GM11168 (cell line): Measurements from ENCODE around the gene ARFGAP1.
"Not testable (repeated sequence)": the region's sequence is repeated elsewhere in the genome, so short reads cannot be mapped to it uniquely, and the experiment has no call there.

Source experiments
- in situ Hi-C: fragments of 300-500 bp; cut with MboI; formaldehyde crosslinking; loops from one replicate; pipeline ENCODE4 v1.12.0; 2022; ENCODE audit warnings: low sequenced_read_pairs; ENCODE audit not compliant: unreplicated experiment

Gene ARFGAP1

GRCh38 chr20:63328026-63328700 lies 55.5 kb downstream of the ARFGAP1 start:
- in situ Hi-C loops: no loop called here

GRCh38 chr20:63328718-63329275 lies 56.2 kb downstream of the ARFGAP1 start:
- in situ Hi-C loops: no loop called here

GRCh38 chr20:63329331-63330083 lies 56.9 kb downstream of the ARFGAP1 start:
- in situ Hi-C loops: no loop called here

GRCh38 chr20:63330084-63330760 lies 57.6 kb downstream of the ARFGAP1 start:
- in situ Hi-C loops: no loop called here

- in situ Hi-C loops: no loop called here
Observed at GRCh38 chr20:63330940-63331339, 58.3 kb downstream of the ARFGAP1 start.

- in situ Hi-C loops: no loop called here
Observed at GRCh38 chr20:63331741-63332400, 59.3 kb downstream of the ARFGAP1 start.

- in situ Hi-C loops: no loop called here
Observed at GRCh38 chr20:63332488-63333240, 60.1 kb downstream of the ARFGAP1 start.

- in situ Hi-C loops: no loop called here
Observed at GRCh38 chr20:63333241-63333836, 60.7 kb downstream of the ARFGAP1 start.

GRCh38 chr20:63334356-63334755 lies 61.7 kb downstream of the ARFGAP1 start:
- in situ Hi-C loops: no loop called here

- in situ Hi-C loops: not testable (repeated sequence)
Observed at GRCh38 chr20:63335060-63335459, 62.4 kb downstream of the ARFGAP1 start.

GRCh38 chr20:63335711-63336110 lies 63.1 kb downstream of the ARFGAP1 start:
- in situ Hi-C loops: no loop called here

GRCh38 chr20:63336232-63336752 lies 63.7 kb downstream of the ARFGAP1 start:
- in situ Hi-C loops: no loop called here

GRCh38 chr20:63337786-63338420 lies 65.3 kb downstream of the ARFGAP1 start:
- in situ Hi-C loops: no loop called here
